Activated T-cell treated with anti-CD3 and anti-CD28 coated beads for 48 hours (primary cell): Measurements from ENCODE around the gene LOXHD1.

Experiments
- DNase-seq: peaks from one replicate; pipeline ENCODE4 v3.0.0-alpha.2; 2020; ENCODE audit warnings: low read depth

LOXHD1 gene

GRCh38 chr18:46629361-46629760 lies 27.7 kb downstream of the LOXHD1 start:
- DNase-seq: no peak

- no peak for DNase-seq
Observed at GRCh38 chr18:46628206-46628605, 28.8 kb downstream of the LOXHD1 start.

- DNase-seq: no peak
Observed at GRCh38 chr18:46627136-46627535, 29.9 kb downstream of the LOXHD1 start.

- no peak for DNase-seq
Observed at GRCh38 chr18:46625069-46625468, 32.0 kb downstream of the LOXHD1 start.

GRCh38 chr18:46624127-46624526 lies 32.9 kb downstream of the LOXHD1 start:
- DNase-seq: no peak

GRCh38 chr18:46623541-46623940 lies 33.5 kb downstream of the LOXHD1 start:
- DNase-seq: peak; percentile 17

GRCh38 chr18:46622999-46623398 lies 34.0 kb downstream of the LOXHD1 start:
- DNase-seq: no peak

GRCh38 chr18:46622451-46622850 lies 34.6 kb downstream of the LOXHD1 start:
- no peak for DNase-seq

GRCh38 chr18:46621871-46622270 lies 35.1 kb downstream of the LOXHD1 start:
- DNase-seq: no peak

GRCh38 chr18:46621111-46621766 lies 35.8 kb downstream of the LOXHD1 start:
- no peak for DNase-seq

- no peak for DNase-seq
Observed at GRCh38 chr18:46619559-46619958, 37.5 kb downstream of the LOXHD1 start.

GRCh38 chr18:46615720-46616119 lies 41.3 kb downstream of the LOXHD1 start:
- DNase-seq: no peak

GRCh38 chr18:46609048-46609447 lies 48.0 kb downstream of the LOXHD1 start:
- DNase-seq: no peak

- no peak for DNase-seq
Observed at GRCh38 chr18:46607926-46608325, 49.1 kb downstream of the LOXHD1 start.

- no peak for DNase-seq
Observed at GRCh38 chr18:46601141-46601805, 55.7 kb downstream of the LOXHD1 start.

GRCh38 chr18:46596119-46596518 lies 60.9 kb downstream of the LOXHD1 start:
- DNase-seq: no peak

GRCh38 chr18:46591783-46592391 lies 65.1 kb downstream of the LOXHD1 start:
- no peak for DNase-seq

- DNase-seq: no peak
Observed at GRCh38 chr18:46590103-46590502, 66.9 kb downstream of the LOXHD1 start.

GRCh38 chr18:46588971-46589660 lies 67.9 kb downstream of the LOXHD1 start:
- no peak for DNase-seq

- DNase-seq: no peak
Observed at GRCh38 chr18:46587600-46587999, 69.4 kb downstream of the LOXHD1 start.

- DNase-seq: no peak
Observed at GRCh38 chr18:46583711-46584110, 73.3 kb downstream of the LOXHD1 start.

- DNase-seq: no peak
Observed at GRCh38 chr18:46581648-46582047, 75.4 kb downstream of the LOXHD1 start.

- DNase-seq: no peak
Observed at GRCh38 chr18:46578987-46579386, 78.0 kb downstream of the LOXHD1 start.
